T-helper 2 cell (primary cell): ENCODE data around the gene GNPTAB.

Experiments
- DNase-seq, 5 experiments: peaks; one replicate each; pipeline versions ENCODE4 v3.0.0 to v3.0.0-alpha.2; 2012 to 2022

Gene GNPTAB

GRCh38 chr12:101802486-101802885 lies 28.3 kb downstream of the GNPTAB start:
- DNase-seq: no peak

DNA sequence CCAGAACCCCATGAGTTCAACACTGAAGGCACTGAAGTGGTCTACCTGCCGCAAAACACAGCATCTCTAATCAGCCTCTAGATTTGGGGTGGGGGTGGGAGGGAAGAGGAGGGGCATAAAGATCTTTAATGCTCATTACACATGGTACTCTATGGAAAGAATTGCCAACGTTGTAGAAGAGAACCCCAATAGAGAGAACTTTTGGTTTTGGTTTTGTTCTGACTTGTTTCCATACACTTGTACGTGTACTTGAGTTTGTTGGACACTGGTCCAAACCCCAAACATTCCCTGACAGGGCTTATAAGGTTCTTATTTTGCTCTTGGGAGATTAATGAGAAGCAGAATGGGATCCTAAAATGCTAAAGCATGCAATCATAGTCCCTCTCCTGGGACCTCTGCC lies 31.0 kb downstream of the GNPTAB start:
- DNase-seq: peak in 1 of 5 experiments; percentile 33

DNA sequence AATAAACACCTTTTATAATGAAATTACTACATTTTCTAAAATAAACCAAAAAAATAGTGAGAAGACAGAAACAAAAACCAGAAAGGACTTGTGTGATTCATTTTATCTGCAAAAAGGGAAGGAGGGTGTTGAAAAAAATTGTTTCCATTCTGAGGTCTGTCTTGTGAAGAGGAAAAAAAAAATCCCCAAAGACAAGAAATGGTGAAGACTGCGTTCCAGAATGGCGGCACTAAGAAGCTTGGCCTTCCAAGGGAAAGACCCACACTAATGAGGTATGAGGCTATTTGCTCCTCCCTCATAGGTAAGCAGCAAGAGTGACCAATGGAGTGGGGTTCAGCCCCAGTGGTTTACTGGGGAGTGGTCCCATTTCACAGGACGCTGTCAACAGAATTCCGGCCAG lies 35.0 kb downstream of the GNPTAB start:
- DNase-seq: peak in 1 of 5 experiments; percentile 13

DNA sequence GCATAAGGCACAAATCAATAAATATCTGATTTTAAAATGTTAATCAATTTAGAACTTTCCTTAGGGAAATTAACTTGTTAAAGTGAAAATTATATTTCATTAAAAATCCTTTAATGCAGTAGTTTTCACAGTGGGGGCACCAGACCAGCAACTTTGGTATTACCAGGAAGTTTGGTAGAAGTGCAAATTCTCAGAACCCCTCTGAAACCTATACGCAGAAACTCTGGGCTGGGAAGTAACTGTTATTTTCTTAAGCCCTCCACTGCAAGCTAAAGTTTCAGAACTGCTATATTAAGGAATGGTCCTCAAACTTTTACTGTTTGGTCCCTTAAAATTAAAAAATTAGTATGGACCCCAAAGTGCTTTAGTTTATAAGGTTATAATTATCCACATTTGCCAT lies 35.7 kb downstream of the GNPTAB start:
- DNase-seq: peak in 1 of 5 experiments; percentile 21

- DNase-seq: no peak
These were observed 36.2 kb downstream of the GNPTAB start for GRCh38 chr12:101794574-101794973.

DNA sequence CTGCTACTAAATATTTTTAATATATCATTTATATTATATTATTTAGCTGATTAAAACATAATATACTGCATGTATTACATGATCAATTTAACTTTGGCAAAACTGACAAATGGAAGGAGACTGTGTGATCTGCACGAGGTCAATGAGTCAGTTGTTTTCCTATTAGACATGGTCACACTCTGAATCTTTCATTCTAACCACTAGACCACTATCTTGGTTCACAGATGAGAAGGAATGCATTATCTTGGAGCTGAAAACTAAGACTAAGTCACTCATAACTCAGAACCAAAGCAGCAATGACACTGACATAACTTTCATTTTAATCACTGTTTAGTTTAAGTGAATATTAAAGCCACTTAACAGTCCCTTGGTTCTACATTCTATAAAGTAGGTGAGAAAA lies 37.4 kb downstream of the GNPTAB start:
- DNase-seq: peak in 1 of 5 experiments; percentile 55

- no peak for DNase-seq
These were observed 38.5 kb downstream of the GNPTAB start for GRCh38 chr12:101792046-101792931.

GRCh38 chr12:101789171-101789570 lies 41.6 kb downstream of the GNPTAB start:
- no peak for DNase-seq

- DNase-seq: no peak
These were observed 45.1 kb downstream of the GNPTAB start for GRCh38 chr12:101785671-101786070.

GRCh38 chr12:101784376-101784775 lies 46.4 kb downstream of the GNPTAB start:
- no peak for DNase-seq

GRCh38 chr12:101783838-101784237 lies 46.9 kb downstream of the GNPTAB start:
- no peak for DNase-seq

DNA sequence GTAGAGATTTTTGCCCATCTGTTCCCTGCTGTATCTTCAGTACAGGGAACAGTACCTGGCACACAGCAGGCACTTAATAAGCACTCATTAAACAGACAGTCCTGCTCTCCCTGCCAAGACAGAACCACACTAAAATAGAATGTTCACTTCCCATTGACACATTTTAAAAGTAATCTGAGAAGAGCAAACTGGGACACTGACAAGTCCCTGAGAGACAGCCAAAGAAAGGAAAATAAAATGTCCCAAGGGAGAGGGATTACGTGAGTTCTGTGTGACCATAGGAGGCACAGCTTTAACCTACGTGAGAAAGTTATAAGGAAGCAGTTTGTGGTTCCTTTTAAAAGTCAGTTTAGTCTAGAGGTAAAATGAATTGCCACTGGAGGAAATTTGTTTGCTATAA lies 47.6 kb downstream of the GNPTAB start:
- DNase-seq: no peak

DNA sequence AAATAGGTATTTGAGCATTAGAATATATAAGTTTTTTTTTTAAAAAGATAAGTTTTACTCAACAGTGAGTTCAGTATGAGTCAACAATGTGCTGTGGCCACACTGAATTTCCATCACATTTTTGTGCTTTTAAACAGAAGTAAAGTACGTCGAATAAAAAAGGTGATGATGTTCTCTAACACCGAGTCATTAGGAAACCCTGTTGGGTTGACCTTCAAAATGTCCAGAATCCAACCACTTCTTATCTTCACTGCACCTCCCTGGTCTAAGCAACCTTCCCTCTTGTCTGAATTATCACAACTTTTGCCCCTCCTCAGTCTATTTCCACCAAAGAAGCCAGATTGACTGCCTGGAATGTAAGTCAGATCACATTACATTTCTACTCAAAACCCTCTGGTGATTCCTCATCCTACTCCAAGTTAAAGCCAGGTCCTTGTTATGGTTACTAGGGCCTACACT lies 48.5 kb downstream of the GNPTAB start:
- peak in 1 of 5 experiments; percentile 61 for DNase-seq

DNA sequence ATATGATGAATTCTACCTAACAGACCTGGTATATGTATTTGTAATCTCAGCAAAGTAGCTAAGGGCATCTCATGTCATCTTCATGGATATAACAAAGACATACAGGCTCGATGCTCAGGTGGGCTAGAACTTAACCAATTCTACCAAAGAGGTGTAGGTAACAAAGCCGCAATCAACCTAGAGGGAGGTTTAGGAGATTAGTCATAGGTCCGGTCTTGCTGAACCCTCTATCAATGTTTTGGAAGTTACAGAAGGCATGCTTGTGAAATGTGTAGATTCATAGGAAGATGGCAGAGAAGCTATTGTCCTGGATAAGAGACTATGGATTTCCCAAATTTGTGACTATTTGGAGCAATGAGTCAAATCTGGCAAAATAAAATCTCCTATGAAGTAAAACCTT lies 48.9 kb downstream of the GNPTAB start:
- DNase-seq: peak in 1 of 5 experiments; percentile 31

- no peak for DNase-seq
These were observed 50.2 kb downstream of the GNPTAB start for GRCh38 chr12:101780599-101780998.

DNA sequence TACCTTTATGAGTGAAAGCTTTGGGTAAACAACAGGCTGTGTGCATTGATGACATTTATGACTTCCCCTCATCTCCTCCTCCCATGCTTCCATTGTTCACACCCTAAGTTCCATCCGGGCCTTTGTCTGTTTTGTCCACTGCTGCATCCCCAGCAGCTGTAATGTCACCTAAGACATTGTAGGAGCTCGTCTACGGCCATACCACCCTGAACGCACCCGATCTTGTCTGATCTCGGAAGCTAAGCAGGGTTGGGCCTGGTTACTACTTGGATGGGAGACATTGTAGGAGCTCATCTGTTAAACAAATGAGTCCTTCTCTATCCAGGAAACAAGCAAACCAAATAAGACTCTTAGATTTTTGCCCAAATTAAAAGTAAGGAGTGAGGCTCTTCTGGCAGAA lies 51.1 kb downstream of the GNPTAB start:
- no peak for DNase-seq

DNA sequence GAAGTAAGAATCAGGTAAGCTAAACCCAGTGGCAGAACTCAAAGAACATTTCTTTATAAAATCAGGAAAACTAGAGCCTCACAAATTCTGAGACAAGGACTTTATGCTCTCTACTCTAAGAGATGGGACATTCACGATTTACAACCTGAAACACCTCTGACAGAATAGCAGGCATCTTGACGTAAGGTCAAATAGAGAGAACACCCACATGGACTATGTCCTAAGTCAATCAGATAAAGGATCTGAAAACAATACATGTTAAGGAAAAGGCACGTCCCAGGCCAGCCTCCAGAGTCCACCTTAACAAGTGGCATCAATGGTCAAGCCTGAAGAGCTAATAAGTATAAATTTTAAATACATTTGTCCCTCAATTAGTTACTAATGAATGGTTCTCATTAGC lies 51.6 kb downstream of the GNPTAB start:
- no peak for DNase-seq

DNA sequence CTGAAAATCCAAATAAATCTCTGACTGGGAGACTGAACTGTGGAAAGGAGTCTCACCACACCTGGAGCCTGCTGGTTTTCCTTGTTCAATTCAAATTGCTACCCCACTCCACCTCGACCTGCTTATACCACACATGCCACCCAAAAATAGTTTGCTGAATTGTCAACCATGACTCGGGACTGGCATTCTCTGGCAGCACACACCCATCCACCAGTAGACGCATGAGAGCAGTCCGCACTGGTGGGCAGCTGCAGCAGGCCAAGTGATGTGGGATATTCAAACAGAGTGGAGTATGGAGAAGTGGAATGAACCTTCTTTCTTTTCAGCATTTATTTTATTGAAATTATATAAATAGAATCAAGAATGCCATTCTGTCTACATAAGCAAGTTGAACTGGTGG lies 52.8 kb downstream of the GNPTAB start:
- DNase-seq: no peak

DNA sequence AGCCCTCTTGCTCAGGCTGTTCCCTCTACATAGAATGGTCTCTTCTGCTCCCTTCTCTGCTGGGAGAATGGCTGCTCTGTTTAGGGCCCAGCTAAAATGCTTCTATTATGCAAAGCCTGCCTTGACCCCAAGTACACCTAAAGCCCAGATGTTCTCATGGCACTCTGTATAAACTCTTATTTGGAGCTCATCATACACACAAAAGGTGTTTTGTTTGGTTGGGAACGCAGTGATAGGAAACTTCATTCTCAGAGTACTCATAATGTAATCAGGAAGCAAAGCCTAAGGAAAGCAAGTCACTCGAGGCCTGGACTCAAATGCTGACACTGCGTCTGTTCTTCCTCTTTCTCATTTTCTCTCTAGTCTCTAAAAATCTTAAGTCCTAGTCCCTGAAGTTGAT lies 53.3 kb downstream of the GNPTAB start:
- DNase-seq: no peak

- DNase-seq: no peak
These were observed 54.9 kb downstream of the GNPTAB start for GRCh38 chr12:101775816-101776215.

DNA sequence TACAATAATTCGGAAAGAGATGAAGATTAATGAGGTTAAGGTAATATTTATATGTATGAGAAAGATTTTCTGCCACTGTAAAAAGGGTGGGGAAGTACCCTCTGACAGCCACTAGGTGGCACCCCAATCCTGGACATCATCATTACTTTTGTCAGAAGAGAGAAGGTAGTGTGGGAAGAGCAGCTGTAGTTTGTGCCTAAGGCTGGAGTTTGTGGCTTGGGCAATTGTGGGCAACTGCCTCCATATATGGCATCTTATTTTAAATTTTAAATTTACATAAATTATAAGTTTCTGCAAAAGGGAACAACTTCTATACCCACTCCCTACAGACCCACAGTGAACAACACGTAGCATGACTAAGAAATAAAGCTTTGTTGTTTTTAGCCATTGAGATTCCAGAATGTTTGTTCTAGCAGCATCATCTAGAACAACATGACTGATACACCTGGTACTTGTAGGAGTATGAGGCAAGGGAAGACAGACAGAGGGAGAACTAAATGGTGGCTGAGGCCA lies 57.1 kb downstream of the GNPTAB start:
- DNase-seq: peak; percentile 12 to 72 (median 52)

- peak in 1 of 5 experiments; percentile 8 for DNase-seq
These were observed 58.6 kb downstream of the GNPTAB start for GRCh38 chr12:101772012-101772775.

DNA sequence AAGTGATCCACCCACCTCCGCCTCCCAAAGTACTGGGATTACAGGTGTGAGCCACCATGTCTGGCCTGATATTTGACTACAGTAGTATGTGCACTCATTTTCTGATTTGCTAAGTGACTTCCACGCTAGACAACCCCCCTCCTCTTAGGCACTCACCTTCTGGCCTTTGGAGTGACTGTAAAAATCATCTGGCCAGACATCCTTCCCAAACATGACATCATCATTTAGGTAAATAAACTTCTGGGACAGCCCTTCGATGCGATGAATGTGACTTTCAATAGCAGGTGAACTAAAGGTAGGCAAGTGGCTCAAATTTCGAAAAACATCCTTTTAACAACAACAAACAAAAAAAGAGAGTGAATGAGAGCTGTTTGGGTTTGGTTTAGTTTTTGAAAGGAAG lies 60.9 kb downstream of the GNPTAB start:
- no peak for DNase-seq

DNA sequence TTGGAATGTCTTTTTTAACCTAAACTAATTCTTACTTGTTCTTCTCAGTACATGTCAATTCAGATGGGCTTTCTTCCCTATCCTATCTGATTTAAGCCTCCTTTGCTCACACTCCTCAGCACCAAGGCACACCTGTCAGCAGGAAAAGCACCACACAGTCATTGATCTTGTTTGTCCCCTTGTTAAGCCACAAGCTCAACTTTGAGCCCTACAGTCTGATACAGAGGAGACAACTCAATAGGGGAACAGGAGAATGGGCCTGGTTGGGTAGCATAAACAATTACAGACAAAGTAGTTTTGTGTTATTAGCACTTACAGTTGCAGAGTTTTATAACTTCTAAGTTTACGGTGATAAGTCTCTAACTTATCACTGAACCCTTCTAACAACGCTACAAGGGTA lies 62.0 kb downstream of the GNPTAB start:
- DNase-seq: no peak
